ENCODE measurements around the gene SLC6A12.

SLC6A12 gene

GRCh38 chr12:191541-191940 lies 22.4 kb downstream of the SLC6A12 start:
- Histone ChIP-seq H3K9me2 (ENCODE audit: low read depth, low read length) (no peaks in the 10 kb centered on the region), H3K27me3 (ENCODE audit: insufficient read depth, low read length) (peaks cover 8% of the 10 kb centered on the region; the same call in 1 of the 2 replicates), H3K4me2 (ENCODE audit: low read length) (no peak overlapping the region), H3K9ac (ENCODE audit: low read length) (no peak overlapping the region), H3K9me3 (ENCODE audit: low read length) (no peaks in the 10 kb centered on the region), H3K79me2 (ENCODE audit: insufficient read depth, low read length) (no peaks in the 10 kb centered on the region), H4K20me1 (ENCODE audit: insufficient read depth, low read length) (no peaks in the 10 kb centered on the region), H2AFZ (ENCODE audit: low read length) (no peak overlapping the region), H3F3A (ENCODE audit: insufficient read depth, low read length) (no peaks in the 10 kb centered on the region), H3K4me1 (ENCODE audit: insufficient read depth, low read length, severe bottlenecking) (no peaks in the 10 kb centered on the region), H3K27ac (ENCODE audit: low read depth, low read length, poor library complexity, severe bottlenecking) (no peak overlapping the region), H3K4me3 (ENCODE audit: low read depth, low read length, poor library complexity, severe bottlenecking) (no peak overlapping the region), H3K36me3 (ENCODE audit: insufficient read depth, low read length) (no peaks in the 10 kb centered on the region)
- no peak for TF ChIP-seq EZH2 (IDR thresholded peaks at IDR 0.05; ENCODE audit: borderline replicate concordance, low read length)
- no peak for TF ChIP-seq CTCF (IDR thresholded peaks at IDR 0.05; ENCODE audit: low read length)

- no peak overlapping the region for H2AFZ ChIP-seq (ENCODE audit: low read length)
- H4K20me1 ChIP-seq (ENCODE audit: insufficient read depth, low read length), result no peaks in the 10 kb centered on the region
- H3K36me3 ChIP-seq (ENCODE audit: insufficient read depth, low read length), result no peaks in the 10 kb centered on the region
- H3K4me3 ChIP-seq (ENCODE audit: low read depth, low read length, poor library complexity, severe bottlenecking), result no peak overlapping the region
- H3K27ac ChIP-seq (ENCODE audit: low read depth, low read length, poor library complexity, severe bottlenecking), result no peak overlapping the region
- H3K9me2 ChIP-seq (ENCODE audit: low read depth, low read length), result no peaks in the 10 kb centered on the region
- no peaks in the 10 kb centered on the region for H3K79me2 ChIP-seq (ENCODE audit: insufficient read depth, low read length)
- no peak overlapping the region for H3K4me2 ChIP-seq (ENCODE audit: low read length)
- H3K4me1 ChIP-seq (ENCODE audit: insufficient read depth, low read length, severe bottlenecking), result no peaks in the 10 kb centered on the region
- TF ChIP-seq CTCF (IDR thresholded peaks at IDR 0.05; ENCODE audit: low read length), result no peak
- TF ChIP-seq EZH2 (IDR thresholded peaks at IDR 0.05; ENCODE audit: borderline replicate concordance, low read length), result no peak
- no peak overlapping the region for H3K9ac ChIP-seq (ENCODE audit: low read length)
- H3K27me3 ChIP-seq (ENCODE audit: insufficient read depth, low read length), result peaks cover 8% of the 10 kb centered on the region; the same call in 1 of the 2 replicates
- no peaks in the 10 kb centered on the region for H3F3A ChIP-seq (ENCODE audit: insufficient read depth, low read length)
- H3K9me3 ChIP-seq (ENCODE audit: low read length), result no peaks in the 10 kb centered on the region
Observed at GRCh38 chr12:190881-191280, 23.1 kb downstream of the SLC6A12 start.

DNA sequence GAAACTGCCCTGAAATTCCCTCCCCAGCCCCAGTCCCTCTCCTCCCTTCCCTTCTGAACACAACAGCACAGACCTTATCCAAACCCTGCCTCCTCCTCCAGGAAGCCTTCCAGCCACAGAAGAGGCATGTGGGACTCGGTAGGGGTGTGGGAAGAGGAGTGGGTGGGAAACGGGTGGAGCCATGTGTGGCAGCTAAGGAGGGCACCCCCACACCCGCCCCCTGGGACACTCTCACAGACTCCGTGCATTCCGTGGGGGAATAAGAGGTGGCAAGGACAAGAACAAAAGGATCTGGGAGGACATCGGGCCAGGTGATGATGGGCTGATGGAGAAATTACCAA lies 24.4 kb downstream of the SLC6A12 start:
- H3K4me1 ChIP-seq (ENCODE audit: insufficient read depth, low read length, severe bottlenecking), result no peaks in the 10 kb centered on the region

More for the DNA sequence above, 24.4 kb downstream of the SLC6A12 start:
- no peaks in the 10 kb centered on the region for H3K79me2 ChIP-seq (ENCODE audit: insufficient read depth, low read length)
- no peaks in the 10 kb centered on the region for H3F3A ChIP-seq (ENCODE audit: insufficient read depth, low read length)
- peaks cover 4% of the 10 kb centered on the region; the same call in 1 of the 2 replicates for H3K27me3 ChIP-seq (ENCODE audit: insufficient read depth, low read length)
- H3K4me2 ChIP-seq (ENCODE audit: low read length), result no peak overlapping the region
- no peaks in the 10 kb centered on the region for H3K9me2 ChIP-seq (ENCODE audit: low read depth, low read length)
- H2AFZ ChIP-seq (ENCODE audit: low read length), result no peak overlapping the region
- H3K9me3 ChIP-seq (ENCODE audit: low read length), result no peaks in the 10 kb centered on the region
- H3K9ac ChIP-seq (ENCODE audit: low read length), result no peak overlapping the region
- H4K20me1 ChIP-seq (ENCODE audit: insufficient read depth, low read length), result no peaks in the 10 kb centered on the region
- no peaks in the 10 kb centered on the region for H3K36me3 ChIP-seq (ENCODE audit: insufficient read depth, low read length)
- TF ChIP-seq EZH2 (IDR thresholded peaks at IDR 0.05; ENCODE audit: borderline replicate concordance, low read length), result no peak
- TF ChIP-seq CTCF (IDR thresholded peaks at IDR 0.05; ENCODE audit: low read length), result no peak
- no peak overlapping the region for H3K27ac ChIP-seq (ENCODE audit: low read depth, low read length, poor library complexity, severe bottlenecking)
- no peak overlapping the region for H3K4me3 ChIP-seq (ENCODE audit: low read depth, low read length, poor library complexity, severe bottlenecking)
